ENCODE results near the gene RYR2.

DNA sequence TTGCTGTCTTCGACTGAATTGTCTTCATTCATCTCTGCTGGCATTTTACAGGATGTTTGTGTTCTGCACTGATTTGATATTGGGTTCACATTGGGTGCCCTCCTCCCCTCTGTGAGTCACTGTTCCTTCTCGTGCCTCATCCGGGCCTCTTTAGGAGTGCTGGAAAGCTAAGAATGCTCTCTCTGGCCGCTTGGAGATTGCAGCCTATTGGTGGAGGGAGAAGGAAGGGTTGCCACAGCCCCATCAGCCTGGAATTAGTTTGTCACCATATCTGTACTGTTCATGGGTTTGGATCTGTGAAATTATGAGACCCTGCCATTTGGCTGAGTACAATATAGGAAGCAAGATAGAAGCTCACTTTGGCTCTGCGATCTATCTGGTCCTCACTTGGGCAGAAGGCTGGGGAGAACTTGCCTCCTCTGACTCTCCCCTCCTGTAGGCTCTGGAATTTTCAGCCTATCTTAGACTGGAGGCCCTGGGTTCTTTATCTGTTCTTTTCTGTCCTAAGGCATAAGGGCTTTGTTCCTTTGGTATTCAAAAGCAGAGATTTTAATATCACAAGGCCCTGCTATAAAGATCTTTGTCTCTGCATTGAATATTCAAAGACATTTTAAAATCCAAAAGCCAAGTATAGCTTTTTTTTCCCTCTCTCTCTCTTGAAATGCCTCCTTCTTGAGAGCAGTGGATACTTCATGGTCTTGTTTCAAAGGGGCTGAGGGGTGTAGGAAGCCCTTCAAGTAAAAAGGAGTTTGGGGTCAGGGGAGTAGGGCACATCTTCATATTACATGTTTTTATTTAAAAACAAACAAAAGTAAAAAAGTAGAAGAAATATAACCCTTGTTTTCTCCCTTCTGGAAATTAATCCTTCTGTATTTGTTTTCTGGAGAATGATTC, 500.8 kb downstream of the RYR2 start:
- TF ChIP-seq CTCF (IDR thresholded peaks at IDR 0.05) (no peak), POLR2A (IDR thresholded peaks at IDR 0.05) (no peak)
